OCI-LY1 (cell line): ENCODE results near the gene SCD.

Source experiments
- CTCF ChIP-seq: fragments of 200-600 bp; sonication (generic), shearing (Covaris generic); IDR thresholded peaks from 2 replicates; pipeline ENCODE4 v1.5.1; 2017; ENCODE audit warnings: mild to moderate bottlenecking, antibody characterized with exemption, low read length, moderate library complexity, mixed read lengths
- EZH2 ChIP-seq: fragments of 200-600 bp; sonication (generic), shearing (Covaris generic); IDR thresholded peaks from 2 replicates; pipeline ENCODE4 v1.8.0; 2017; ENCODE audit warnings: borderline replicate concordance, mixed run types, mild to moderate bottlenecking, antibody characterized with exemption, low read length, moderate library complexity, mixed read lengths

- no peak for TF ChIP-seq CTCF
- TF ChIP-seq EZH2, result no peak
Observed at GRCh38 chr10:100347568-100348195, 649 bp downstream of the SCD start.
